H9 (cell line): ENCODE data around the gene C1orf105. TPM values are rescaled to one million over a fixed set of nuclear protein-coding genes. Genes with fewer than 3 reads are reported as not detected.

ENCODE experiments used
- DNase-seq: peaks from one replicate; pipeline ENCODE4 v3.0.0-alpha.2; 2017
- H2AFZ ChIP-seq: one replicate; pipeline ENCODE4 v1.6.1; 2013; ENCODE audit warnings: mild to moderate bottlenecking, low read length, control low read depth, moderate library complexity
- H2AK5ac ChIP-seq: 2 replicates; pipeline ENCODE4 v1.6.1; 2013; ENCODE audit warnings: low read length, control low read depth, mixed read lengths; ENCODE audit not compliant: insufficient read length
- H2BK120ac ChIP-seq: one replicate; pipeline ENCODE4 v1.6.1; 2013; ENCODE audit warnings: low read depth, mild to moderate bottlenecking, low read length, control low read depth, inconsistent platforms; ENCODE audit not compliant: poor library complexity, severe bottlenecking
- H2BK12ac ChIP-seq: 2 replicates; pipeline ENCODE4 v1.6.1; 2013; ENCODE audit warnings: low read length, control low read depth, mixed read lengths, low read depth; ENCODE audit not compliant: insufficient read length
- H2BK15ac ChIP-seq: 2 replicates; pipeline ENCODE4 v1.6.1; 2013; ENCODE audit warnings: low read depth, low read length, control low read depth
- H2BK20ac ChIP-seq: one replicate; pipeline ENCODE4 v1.6.1; 2013; ENCODE audit warnings: low read depth, mild to moderate bottlenecking, low read length, control low read depth, inconsistent platforms; ENCODE audit not compliant: poor library complexity, severe bottlenecking
- H2BK5ac ChIP-seq: 2 replicates; pipeline ENCODE4 v1.6.1; 2013; ENCODE audit warnings: low read length, control low read depth, mixed read lengths; ENCODE audit not compliant: insufficient read length
- H3K14ac ChIP-seq: 2 replicates; pipeline ENCODE4 v1.6.1; 2013; ENCODE audit warnings: low read length, control low read depth; ENCODE audit not compliant: insufficient read depth
- H3K18ac ChIP-seq: 2 replicates; pipeline ENCODE4 v1.6.1; 2013; ENCODE audit warnings: low read depth, mild to moderate bottlenecking, mixed read lengths, low read length, control low read depth; ENCODE audit not compliant: insufficient read length
- H3K23ac ChIP-seq: 2 replicates; pipeline ENCODE4 v1.6.1; 2013; ENCODE audit warnings: low read length, control low read depth, mixed read lengths, low read depth; ENCODE audit not compliant: insufficient read length
- H3K23me2 ChIP-seq: 2 replicates; pipeline ENCODE4 v1.6.1; 2013; ENCODE audit warnings: low read depth, mild to moderate bottlenecking, mixed read lengths, low read length, control low read depth; ENCODE audit not compliant: insufficient read length, poor library complexity, severe bottlenecking
- H3K27ac ChIP-seq: 2 replicates; pipeline ENCODE4 v1.5.1; 2013; ENCODE audit warnings: low read length, control low read depth, mixed read lengths, low read depth; ENCODE audit not compliant: insufficient read length
- H3K27me3 ChIP-seq: 2 replicates; pipeline ENCODE4 v1.6.1; 2013; ENCODE audit warnings: low read length, control low read depth, inconsistent platforms; ENCODE audit not compliant: insufficient read depth
- H3K4ac ChIP-seq: 2 replicates; pipeline ENCODE4 v1.6.1; 2013; ENCODE audit warnings: low read depth, mild to moderate bottlenecking, control low read depth, inconsistent platforms, low read length, moderate library complexity
- H3K4me1 ChIP-seq: 2 replicates; pipeline ENCODE4 v1.6.1; 2013; ENCODE audit warnings: low read length, control low read depth, inconsistent platforms; ENCODE audit not compliant: insufficient read depth
- H3K4me2 ChIP-seq: 2 replicates; pipeline ENCODE4 v1.6.1; 2013; ENCODE audit warnings: low read length, control low read depth, mixed read lengths; ENCODE audit not compliant: insufficient read length, insufficient read depth
- H3K56ac ChIP-seq: 2 replicates; pipeline ENCODE4 v1.6.1; 2013; ENCODE audit warnings: low read depth, mild to moderate bottlenecking, mixed read lengths, low read length, control low read depth; ENCODE audit not compliant: insufficient read length
- H3K79me1 ChIP-seq: 2 replicates; pipeline ENCODE4 v1.6.1; 2013; ENCODE audit warnings: low read depth, mild to moderate bottlenecking, moderate library complexity, low read length, control low read depth, inconsistent platforms; ENCODE audit not compliant: insufficient read depth, poor library complexity, severe bottlenecking
- H3K79me2 ChIP-seq: 2 replicates; pipeline ENCODE4 v1.6.1; 2013; ENCODE audit warnings: low read length, control low read depth, inconsistent platforms; ENCODE audit not compliant: insufficient read depth
- H3K9ac ChIP-seq: 2 replicates; pipeline ENCODE4 v1.6.1; 2013; ENCODE audit warnings: low read length, control low read depth, mixed read lengths; ENCODE audit not compliant: insufficient read length; ENCODE audit errors: extremely low read depth
- H3K9me3 ChIP-seq: one replicate; pipeline ENCODE4 v1.6.1; 2013; ENCODE audit warnings: low read depth, low read length, inconsistent platforms; ENCODE audit not compliant: control insufficient read depth
- H3T11ph ChIP-seq: one replicate; pipeline ENCODE4 v1.6.1; 2013; ENCODE audit warnings: mild to moderate bottlenecking, low read length, control low read depth, inconsistent platforms
- H4K20me1 ChIP-seq: one replicate; pipeline ENCODE4 v1.6.1; 2013; ENCODE audit not compliant: control insufficient read depth, insufficient read length, insufficient read depth
- H4K5ac ChIP-seq: 2 replicates; pipeline ENCODE4 v1.6.1; 2013; ENCODE audit warnings: low read depth, mild to moderate bottlenecking, mixed read lengths, low read length, control low read depth; ENCODE audit not compliant: insufficient read length
- H4K8ac ChIP-seq: replicated peaks from 2 replicates; pipeline ENCODE4 v1.6.1; 2013; ENCODE audit warnings: low read length, control low read depth, mixed read lengths, low read depth; ENCODE audit not compliant: insufficient read length
- H4K91ac ChIP-seq: 2 replicates; pipeline ENCODE4 v1.6.1; 2013; ENCODE audit warnings: low read depth, mild to moderate bottlenecking, moderate library complexity, mixed read lengths, low read length, control low read depth; ENCODE audit not compliant: insufficient read length
- H3K27ac Mint-ChIP-seq, 3 experiments: 2 replicates in 2 of 3; 3 replicates in 1 of 3; pipeline ENCODE4 v1.8.0; 2020 to 2021; ENCODE audit warnings: mixed read lengths in 3 of 3, mild to moderate bottlenecking in 1 of 3, moderate library complexity in 1 of 3
- H3K27me3 Mint-ChIP-seq: 2 replicates; pipeline ENCODE4 v1.8.0; 2021; ENCODE audit warnings: low read depth, mild to moderate bottlenecking, moderate library complexity, mixed read lengths
- H3K36me3 Mint-ChIP-seq, 3 experiments: 2 replicates in 2 of 3; 3 replicates in 1 of 3; pipeline ENCODE4 v1.8.0; 2020 to 2021; ENCODE audit warnings: low read depth in 3 of 3, mixed read lengths in 3 of 3; ENCODE audit not compliant: insufficient read depth in 1 of 3
- H3K4me1 Mint-ChIP-seq, 2 experiments: 2 replicates each; pipeline ENCODE4 v1.8.0; 2020; ENCODE audit warnings: mixed read lengths in 2 of 2
- H3K4me3 Mint-ChIP-seq, 2 experiments: 2 replicates in 1 of 2; 3 replicates in 1 of 2; pipeline ENCODE4 v1.8.0; 2020 to 2021; ENCODE audit warnings: mild to moderate bottlenecking in 2 of 2, mixed read lengths in 2 of 2, moderate library complexity in 1 of 2
- H3K9me3 Mint-ChIP-seq, 2 experiments: 2 replicates in 1 of 2; 3 replicates in 1 of 2; pipeline ENCODE4 v1.8.0; 2020; ENCODE audit warnings: mild to moderate bottlenecking in 2 of 2, mixed read lengths in 2 of 2, moderate library complexity in 1 of 2
- WGBS: extraction: QIAGEN DNeasy Blood & Tissue Kit; methylation state at CpG from one replicate; pipeline ENCODE4 v1.1.7; 2013; ENCODE audit warnings: missing lambda C conversion rate, low lambda C conversion rate, mixed read lengths; ENCODE audit not compliant: insufficient read length; ENCODE audit errors: extremely low coverage; 5-methylcytosine and 5-hydroxymethylcytosine counted together
- total RNA-seq: library from RNA; stranded (reverse); gene quantifications from 2 replicates; pipeline ENCODE4 v1.2.1, GENCODE V29; 2021
- TF ChIP-seq, protein P1 (sequence below): fragments of 200-600 bp; sonication (generic); conservative IDR thresholded peaks from 3 replicates; pipeline ENCODE4 v1.8.0; 2021; ENCODE audit warnings: antibody characterized with exemption, mild to moderate bottlenecking

The C1orf105 gene
- total RNA-seq, 1 experiment from 2014 or later: not detected

DNA sequence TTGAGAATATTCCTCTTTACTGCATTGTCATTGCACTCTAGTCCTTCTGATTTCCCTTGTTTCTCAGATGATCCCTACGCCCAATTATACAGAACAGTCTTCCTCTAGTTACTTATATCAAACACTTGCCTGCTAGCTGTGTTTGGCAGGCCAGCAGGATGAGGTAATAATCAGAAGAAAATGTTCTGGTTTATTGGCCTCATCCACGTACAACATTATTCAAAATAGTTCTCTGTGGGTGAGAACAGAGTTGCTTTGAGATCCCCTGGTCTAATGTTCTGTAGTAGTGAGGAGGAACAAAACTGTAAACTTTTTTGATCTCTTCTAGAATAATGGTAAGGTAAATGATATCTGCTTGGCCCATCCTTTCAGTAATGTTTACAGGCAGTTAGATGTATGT, 22.3 kb upstream of the C1orf105 start:
- H3K4me1 ChIP-seq: peaks cover 4% of the 10 kb centered on the region; the same call in 1 of the 2 replicates
- no peaks in the 10 kb centered on the region for H3K79me2 ChIP-seq
- no peak overlapping the region for H3K18ac ChIP-seq
- peak overlapping the region; percentile 56 for H2BK5ac ChIP-seq
- no CpG with 5 or more reads among the region's 2 CpGs for WGBS
- no peak overlapping the region for H2BK12ac ChIP-seq
- H2AK5ac ChIP-seq: no peak overlapping the region
- Mint-ChIP-seq H3K4me1 (peaks cover 31 to 39% of the 10 kb centered on the region in 2 experiments), H3K36me3 (no peaks in the 10 kb centered on the region), H3K27me3 (no peaks in the 10 kb centered on the region), H3K9me3 (no peaks in the 10 kb centered on the region), H3K4me3 (no peak overlapping the region), H3K27ac (no peak overlapping the region)
- no peak overlapping the region for H3K14ac ChIP-seq
- no peak overlapping the region for H4K91ac ChIP-seq
- no peak overlapping the region for H2BK120ac ChIP-seq
- DNase-seq: no peak
- TF ChIP-seq, protein P1, sequence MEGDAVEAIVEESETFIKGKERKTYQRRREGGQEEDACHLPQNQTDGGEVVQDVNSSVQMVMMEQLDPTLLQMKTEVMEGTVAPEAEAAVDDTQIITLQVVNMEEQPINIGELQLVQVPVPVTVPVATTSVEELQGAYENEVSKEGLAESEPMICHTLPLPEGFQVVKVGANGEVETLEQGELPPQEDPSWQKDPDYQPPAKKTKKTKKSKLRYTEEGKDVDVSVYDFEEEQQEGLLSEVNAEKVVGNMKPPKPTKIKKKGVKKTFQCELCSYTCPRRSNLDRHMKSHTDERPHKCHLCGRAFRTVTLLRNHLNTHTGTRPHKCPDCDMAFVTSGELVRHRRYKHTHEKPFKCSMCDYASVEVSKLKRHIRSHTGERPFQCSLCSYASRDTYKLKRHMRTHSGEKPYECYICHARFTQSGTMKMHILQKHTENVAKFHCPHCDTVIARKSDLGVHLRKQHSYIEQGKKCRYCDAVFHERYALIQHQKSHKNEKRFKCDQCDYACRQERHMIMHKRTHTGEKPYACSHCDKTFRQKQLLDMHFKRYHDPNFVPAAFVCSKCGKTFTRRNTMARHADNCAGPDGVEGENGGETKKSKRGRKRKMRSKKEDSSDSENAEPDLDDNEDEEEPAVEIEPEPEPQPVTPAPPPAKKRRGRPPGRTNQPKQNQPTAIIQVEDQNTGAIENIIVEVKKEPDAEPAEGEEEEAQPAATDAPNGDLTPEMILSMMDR: no peak
- H2BK15ac ChIP-seq: no peak overlapping the region
- H3K4me2 ChIP-seq: no peak overlapping the region
- H3K9ac ChIP-seq: no peak overlapping the region
- no peak overlapping the region for H2AFZ ChIP-seq
- no peaks in the 10 kb centered on the region for H4K20me1 ChIP-seq
- H3K27me3 ChIP-seq: no peaks in the 10 kb centered on the region
- H3K4ac ChIP-seq: no peak overlapping the region
- no peak overlapping the region for H3T11ph ChIP-seq
- H2BK20ac ChIP-seq: no peak overlapping the region
- no peaks in the 10 kb centered on the region for H3K79me1 ChIP-seq
- H3K23me2 ChIP-seq: no peaks in the 10 kb centered on the region
- H3K27ac ChIP-seq: no peak overlapping the region
- H4K8ac ChIP-seq: no peak overlapping the region
- no peaks in the 10 kb centered on the region for H3K9me3 ChIP-seq
- no peak overlapping the region for H3K23ac ChIP-seq
- H3K56ac ChIP-seq: no peak overlapping the region
- H4K5ac ChIP-seq: no peak overlapping the region
